ENCODE measurements around the gene ZNF280D. TPM values are rescaled to one million over a fixed set of nuclear protein-coding genes. Genes with fewer than 3 reads are reported as not detected.

Gene ZNF280D
- total and polyA plus RNA-seq, 2 of the 8 experiments (the other 6 are each of a cell fraction or from before 2014, with no cell fraction given) = 7.4 to 27.5 TPM

DNA sequence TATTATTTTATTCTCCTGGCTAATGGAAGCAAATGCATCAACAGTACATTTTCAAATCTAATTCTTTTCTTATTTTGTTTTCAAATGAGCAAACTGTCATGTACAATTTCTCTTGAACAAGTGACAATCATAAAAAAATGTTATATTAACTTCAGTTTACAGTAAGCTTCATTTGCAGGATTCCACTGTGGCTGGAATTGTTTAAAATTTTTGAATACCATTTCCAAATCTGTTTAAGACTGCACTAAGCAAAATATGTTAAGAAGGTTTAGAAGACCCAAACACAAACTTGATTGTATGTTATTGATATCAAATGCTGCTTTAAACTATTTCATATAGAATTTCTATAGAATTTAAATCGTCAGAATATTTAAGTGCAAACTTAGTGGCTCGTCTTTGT lies 92.8 kb downstream of the ZNF280D start:
- ChIA-PET CTCF (ENCODE audit: partially characterized antibody) (no interaction called here), POLR2A (ENCODE audit: partially characterized antibody) (no interaction called here)
- no peak overlapping the region for H3K14ac ChIP-seq (ENCODE audit: insufficient read length)
- no peaks in the 10 kb centered on the region for H3K79me1 ChIP-seq (ENCODE audit: low read depth, low read length)
- no peaks in the 10 kb centered on the region for H4K20me1 ChIP-seq (replicated peaks in 1 of 2; ENCODE audit: control insufficient read depth in 1 of 2, insufficient read depth in 2 of 2, low read length in 2 of 2)
- H4K91ac ChIP-seq (replicated peaks; ENCODE audit: insufficient read length, low read length) = no peak overlapping the region
- no peak overlapping the region for H3K56ac ChIP-seq (replicated peaks; ENCODE audit: insufficient read length, low read depth, low read length)
- no peak overlapping the region for H2AFZ ChIP-seq (ENCODE audit: low read length)
- DNase-seq (ENCODE audit: low read depth in 1 of 2, low spot score in 2 of 2) = no peak
- no peak for FAIRE-seq
- no peak overlapping the region for H4K8ac ChIP-seq (ENCODE audit: extremely low read depth, insufficient read depth, low read length)
- no peaks in the 10 kb centered on the region for H3K36me3 ChIP-seq (ENCODE audit: control insufficient read depth in 2 of 4, insufficient read depth in 4 of 4, low read length in 3 of 4)
- WGBS, 2 experiments (ENCODE audit: extremely low coverage in 1 of 2, insufficient coverage in 1 of 2, insufficient read length in 1 of 2, insufficient replicate concordance in 2 of 2, low coverage in 1 of 2, low lambda C conversion rate in 2 of 2, missing lambda C conversion rate in 1 of 2) = 87% methylated on average over 2 of the region's 2 CpGs; no CpG with 5 or more reads in 1 of the 2 experiments
- H2BK5ac ChIP-seq (ENCODE audit: low read depth, low read length) = no peak overlapping the region
- no peak overlapping the region for H3K18ac ChIP-seq (ENCODE audit: extremely low read depth, low read length)
- no peak overlapping the region for H2BK20ac ChIP-seq (ENCODE audit: low read length)
- no peak overlapping the region for H2BK120ac ChIP-seq (replicated peaks; ENCODE audit: low read depth, low read length)
- no peaks in the 10 kb centered on the region for H3K79me2 ChIP-seq (ENCODE audit: control insufficient read depth in 1 of 2, insufficient read depth in 2 of 2, low read length in 2 of 2)
- H3K9ac ChIP-seq (replicated peaks in 1 of 4; ENCODE audit: extremely low read depth in 1 of 4, low read depth in 3 of 4, low read length in 3 of 4) = no peak overlapping the region
- H3K23ac ChIP-seq (ENCODE audit: insufficient read length) = no peak overlapping the region
- no peaks in the 10 kb centered on the region for H3K27me3 ChIP-seq (replicated peaks in 1 of 4; ENCODE audit: control insufficient read depth in 3 of 4, extremely low read depth in 1 of 4, insufficient read depth in 3 of 4, low read length in 3 of 4)
- no peak overlapping the region for H3K4me3 ChIP-seq (ENCODE audit: extremely low read depth in 1 of 4, insufficient read depth in 2 of 4, low read depth in 3 of 4, low read length in 4 of 4)
- no peak overlapping the region for H2BK15ac ChIP-seq (ENCODE audit: low read length)
- H3K4me1 ChIP-seq (replicated peaks in 1 of 4; ENCODE audit: control insufficient read depth in 3 of 4, insufficient read depth in 4 of 4, low read length in 3 of 4) = no peaks in the 10 kb centered on the region
- no peak overlapping the region for H4K5ac ChIP-seq (ENCODE audit: insufficient read length, low read depth, low read length)
- no peak overlapping the region for H2BK12ac ChIP-seq (ENCODE audit: low read depth, low read length)
- no peaks in the 10 kb centered on the region for H3K23me2 ChIP-seq (ENCODE audit: low read depth, low read length)
- H3K4ac ChIP-seq (replicated peaks; ENCODE audit: insufficient read length, low read depth, low read length) = no peak overlapping the region
- H3K27ac ChIP-seq (ENCODE audit: low read depth, low read length) = no peak overlapping the region
- H2AK5ac ChIP-seq (ENCODE audit: low read depth, low read length) = no peak overlapping the region
- H3K9me3 ChIP-seq (ENCODE audit: insufficient read depth in 2 of 2, low read depth in 1 of 2, low read length in 1 of 2) = no peaks in the 10 kb centered on the region
- H3K4me2 ChIP-seq (ENCODE audit: insufficient read depth in 1 of 2, low read depth in 2 of 2, low read length in 2 of 2) = no peak overlapping the region
- TF ChIP-seq JUND (IDR thresholded peaks at IDR 0.05; ENCODE audit: low read length) = no peak
- TF ChIP-seq, protein P1, sequence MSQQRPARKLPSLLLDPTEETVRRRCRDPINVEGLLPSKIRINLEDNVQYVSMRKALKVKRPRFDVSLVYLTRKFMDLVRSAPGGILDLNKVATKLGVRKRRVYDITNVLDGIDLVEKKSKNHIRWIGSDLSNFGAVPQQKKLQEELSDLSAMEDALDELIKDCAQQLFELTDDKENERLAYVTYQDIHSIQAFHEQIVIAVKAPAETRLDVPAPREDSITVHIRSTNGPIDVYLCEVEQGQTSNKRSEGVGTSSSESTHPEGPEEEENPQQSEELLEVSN (IDR thresholded peaks at IDR 0.05) = no peak
- no peak for TF ChIP-seq CBX8 (IDR thresholded peaks at IDR 0.05; ENCODE audit: borderline replicate concordance, low read depth, low read length)
- TF ChIP-seq TCF12 (IDR thresholded peaks at IDR 0.05; ENCODE audit: low read depth, low read length) = no peak
- TF ChIP-seq, protein P2, sequence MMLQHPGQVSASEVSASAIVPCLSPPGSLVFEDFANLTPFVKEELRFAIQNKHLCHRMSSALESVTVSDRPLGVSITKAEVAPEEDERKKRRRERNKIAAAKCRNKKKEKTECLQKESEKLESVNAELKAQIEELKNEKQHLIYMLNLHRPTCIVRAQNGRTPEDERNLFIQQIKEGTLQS (IDR thresholded peaks at IDR 0.05; ENCODE audit: insufficient read depth, low read depth, low read length) = no peak
- TF ChIP-seq KDM4A (IDR thresholded peaks at IDR 0.05; ENCODE audit: low read depth, low read length, severe bottlenecking) = no peak
- TF ChIP-seq POLR2AphosphoS5 (IDR thresholded peaks at IDR 0.05; ENCODE audit: low read depth, low read length) = no peak
- no peak for TF ChIP-seq RNF2 (IDR thresholded peaks at IDR 0.05; ENCODE audit: borderline replicate concordance, low read depth, low read length, missing control alignments, poor library complexity, severe bottlenecking)
- TF ChIP-seq RAD21 (IDR thresholded peaks at IDR 0.05 in 1 of 2, conservative IDR thresholded peaks at IDR 0.05 in 1 of 2; ENCODE audit: low read depth in 2 of 2, low read length in 2 of 2) = no peak
- no peak for TF ChIP-seq NRF1 (IDR thresholded peaks at IDR 0.05; ENCODE audit: low read depth, low read length)
- no peak for TF ChIP-seq TBP (IDR thresholded peaks at IDR 0.05; ENCODE audit: low read depth, low read length)
- TF ChIP-seq FOSL1 (IDR thresholded peaks at IDR 0.05; ENCODE audit: insufficient read depth, low read depth, low read length) = no peak

All from H1 (cell line).